Loucy (cell line): ENCODE results near the gene IL20RB.

ENCODE experiments used
- H2AFZ ChIP-seq: fragments of 200-600 bp; sonication (generic); 2 replicates; pipeline ENCODE4 v1.6.0; 2016; ENCODE audit warnings: antibody characterized with exemption, mild to moderate bottlenecking, low read length, moderate library complexity
- H3F3A ChIP-seq: fragments of 200-600 bp; 2 replicates; pipeline ENCODE4 v1.6.0; 2016; ENCODE audit warnings: antibody characterized with exemption, low read depth, mild to moderate bottlenecking
- H3K27me3 ChIP-seq: fragments of 200-600 bp; sonication (generic); 2 replicates; pipeline ENCODE4 v1.6.1; 2014; ENCODE audit warnings: low read length, mild to moderate bottlenecking; ENCODE audit not compliant: insufficient read depth, poor library complexity, severe bottlenecking
- H3K36me3 ChIP-seq: fragments of 200-600 bp; sonication (generic); 2 replicates; pipeline ENCODE4 v1.6.1; 2016; ENCODE audit warnings: low read length; ENCODE audit not compliant: insufficient read depth
- H3K4me1 ChIP-seq: fragments of 200-600 bp; sonication (generic); 2 replicates; pipeline ENCODE4 v1.5.1; 2014; ENCODE audit warnings: low read length, mild to moderate bottlenecking; ENCODE audit not compliant: insufficient read depth, poor library complexity, severe bottlenecking
- H3K4me2 ChIP-seq: fragments of 200-600 bp; sonication (generic); 2 replicates; pipeline ENCODE4 v1.6.0; 2014; ENCODE audit warnings: antibody characterized with exemption, low read length, low read depth, mild to moderate bottlenecking; ENCODE audit not compliant: poor library complexity, severe bottlenecking
- H3K4me3 ChIP-seq: fragments of 200-600 bp; sonication (generic); 2 replicates; pipeline ENCODE4 v1.5.1; 2014; ENCODE audit warnings: low read length, mild to moderate bottlenecking, mixed read lengths; ENCODE audit not compliant: poor library complexity, severe bottlenecking
- H3K79me2 ChIP-seq: fragments of 200-600 bp; sonication (generic); 2 replicates; pipeline ENCODE4 v1.6.1; 2014; ENCODE audit warnings: low read length; ENCODE audit not compliant: insufficient read depth
- H3K9ac ChIP-seq: fragments of 200-600 bp; sonication (generic); 2 replicates; pipeline ENCODE4 v1.6.0; 2014; ENCODE audit warnings: mild to moderate bottlenecking, low read depth, low read length, moderate library complexity; ENCODE audit not compliant: poor library complexity, severe bottlenecking
- H3K9me2 ChIP-seq: fragments of 200-600 bp; sonication (generic); replicated peaks from 2 replicates; pipeline ENCODE4 v1.6.1; 2016; ENCODE audit warnings: low read depth, low read length, mixed read lengths
- H3K9me3 ChIP-seq: fragments of 200-600 bp; sonication (generic); 2 replicates; pipeline ENCODE4 v1.6.1; 2014; ENCODE audit warnings: mild to moderate bottlenecking, antibody characterized with exemption, low read length, low read depth; ENCODE audit not compliant: insufficient read depth
- H4K20me1 ChIP-seq: fragments of 200-600 bp; sonication (generic); 2 replicates; pipeline ENCODE4 v1.6.0; 2014; ENCODE audit warnings: antibody characterized with exemption, low read length, mild to moderate bottlenecking; ENCODE audit not compliant: insufficient read depth, poor library complexity, severe bottlenecking
- EZH2phosphoT487 ChIP-seq: fragments of 200-600 bp; IDR thresholded peaks from 2 replicates; pipeline ENCODE4 v1.6.1; 2018; ENCODE audit warnings: antibody characterized with exemption, mild to moderate bottlenecking, moderate library complexity, borderline replicate concordance
- TF ChIP-seq, protein P1 (sequence below): fragments of 200-600 bp; sonication (generic); conservative IDR thresholded peaks from 2 replicates; pipeline ENCODE4 v1.5.1; 2014; ENCODE audit warnings: mild to moderate bottlenecking, antibody characterized with exemption, low read length

The IL20RB gene

DNA sequence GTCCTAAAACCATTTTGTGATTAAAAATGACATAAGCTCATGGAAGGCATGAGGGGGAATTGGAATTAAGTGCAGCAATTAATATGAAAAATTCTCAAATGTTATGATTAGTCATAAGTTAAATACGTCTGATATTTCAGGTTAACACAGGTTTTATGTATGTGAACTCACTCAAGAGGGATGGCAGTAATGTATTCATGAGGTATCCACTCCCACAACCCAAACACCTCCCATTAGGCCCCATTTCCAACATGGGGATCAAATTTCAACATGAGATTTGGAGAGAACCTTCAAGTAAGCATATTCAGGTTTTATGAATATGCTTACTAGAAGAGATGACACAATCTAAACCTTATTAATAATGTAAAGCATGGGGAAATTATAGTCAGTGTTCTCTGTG lies 41.6 kb upstream of the IL20RB start:
- Histone ChIP-seq H3K9me2 (no peaks in the 10 kb centered on the region), H3K4me3 (no peak overlapping the region), H3K36me3 (no peaks in the 10 kb centered on the region; the same call in 1 of the 2 replicates), H3K9me3 (no peaks in the 10 kb centered on the region), H3K79me2 (peaks cover 100% of the 10 kb centered on the region), H3F3A (peaks cover 5% of the 10 kb centered on the region; the same call in 1 of the 2 replicates), H3K4me1 (peaks cover 89% of the 10 kb centered on the region), H3K27me3 (no peaks in the 10 kb centered on the region), H3K4me2 (peak overlapping the region; percentile 18), H4K20me1 (peaks cover 41% of the 10 kb centered on the region), H2AFZ (no peak overlapping the region), H3K9ac (no peak overlapping the region)
- TF ChIP-seq, protein P1, sequence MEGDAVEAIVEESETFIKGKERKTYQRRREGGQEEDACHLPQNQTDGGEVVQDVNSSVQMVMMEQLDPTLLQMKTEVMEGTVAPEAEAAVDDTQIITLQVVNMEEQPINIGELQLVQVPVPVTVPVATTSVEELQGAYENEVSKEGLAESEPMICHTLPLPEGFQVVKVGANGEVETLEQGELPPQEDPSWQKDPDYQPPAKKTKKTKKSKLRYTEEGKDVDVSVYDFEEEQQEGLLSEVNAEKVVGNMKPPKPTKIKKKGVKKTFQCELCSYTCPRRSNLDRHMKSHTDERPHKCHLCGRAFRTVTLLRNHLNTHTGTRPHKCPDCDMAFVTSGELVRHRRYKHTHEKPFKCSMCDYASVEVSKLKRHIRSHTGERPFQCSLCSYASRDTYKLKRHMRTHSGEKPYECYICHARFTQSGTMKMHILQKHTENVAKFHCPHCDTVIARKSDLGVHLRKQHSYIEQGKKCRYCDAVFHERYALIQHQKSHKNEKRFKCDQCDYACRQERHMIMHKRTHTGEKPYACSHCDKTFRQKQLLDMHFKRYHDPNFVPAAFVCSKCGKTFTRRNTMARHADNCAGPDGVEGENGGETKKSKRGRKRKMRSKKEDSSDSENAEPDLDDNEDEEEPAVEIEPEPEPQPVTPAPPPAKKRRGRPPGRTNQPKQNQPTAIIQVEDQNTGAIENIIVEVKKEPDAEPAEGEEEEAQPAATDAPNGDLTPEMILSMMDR, result no peak
- TF ChIP-seq EZH2phosphoT487, result no peak

DNA sequence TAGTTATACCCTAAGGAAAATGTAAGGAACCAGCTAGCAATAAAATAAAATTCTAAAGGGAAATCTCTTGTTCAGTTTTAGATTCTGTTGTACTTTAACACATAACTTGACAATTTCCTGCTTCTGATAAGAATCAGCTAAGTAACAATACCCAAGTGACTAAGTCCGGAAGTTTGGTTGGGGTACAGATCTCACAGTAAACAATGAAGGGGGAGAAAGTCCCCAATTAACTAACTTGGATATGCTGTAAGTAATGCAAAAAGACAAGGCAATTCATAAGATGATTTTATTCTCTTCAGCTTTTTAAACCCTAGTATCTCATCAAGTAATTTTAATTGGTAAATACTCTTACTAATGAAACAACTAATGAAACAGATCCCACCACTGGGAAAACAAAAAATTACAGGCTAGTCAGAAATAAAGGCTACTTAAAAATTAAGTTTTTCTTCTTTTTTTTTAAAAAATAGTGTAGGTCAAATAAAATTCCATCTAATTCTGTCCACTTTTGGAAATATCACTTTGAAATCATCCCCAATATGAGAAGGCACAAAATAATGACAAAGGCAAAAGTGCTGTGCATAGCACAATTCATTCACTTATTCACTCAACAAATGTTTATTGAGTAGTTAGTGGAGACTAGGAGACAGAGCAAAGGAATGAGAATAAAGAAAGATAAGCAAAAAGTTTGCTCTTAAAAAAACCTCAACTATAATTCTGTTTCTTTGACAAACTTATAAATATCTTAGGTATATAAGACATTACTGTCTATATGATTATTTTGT lies 37.8 kb upstream of the IL20RB start:
- TF ChIP-seq, protein P1, result no peak
- 0 out of 2 replicates have a peak, but pooled peaks have one; percentile 19 for TF ChIP-seq EZH2phosphoT487
- no peaks in the 10 kb centered on the region for H3K27me3 ChIP-seq
- peaks cover 48% of the 10 kb centered on the region for H4K20me1 ChIP-seq
- H3K9me3 ChIP-seq, result no peaks in the 10 kb centered on the region
- H3K9ac ChIP-seq, result peak overlapping the region; percentile 45
- peak overlapping the region; percentile 61 for H3K4me3 ChIP-seq
- no peaks in the 10 kb centered on the region for H3K9me2 ChIP-seq
- H3K36me3 ChIP-seq, result no peaks in the 10 kb centered on the region; the same call in 1 of the 2 replicates
- H3F3A ChIP-seq, result peaks cover 5% of the 10 kb centered on the region; the same call in 1 of the 2 replicates
- H3K79me2 ChIP-seq, result peaks cover 93% of the 10 kb centered on the region
- no peak overlapping the region for H2AFZ ChIP-seq
- peaks cover 85% of the 10 kb centered on the region for H3K4me1 ChIP-seq
- peak overlapping the region; percentile 74 for H3K4me2 ChIP-seq

DNA sequence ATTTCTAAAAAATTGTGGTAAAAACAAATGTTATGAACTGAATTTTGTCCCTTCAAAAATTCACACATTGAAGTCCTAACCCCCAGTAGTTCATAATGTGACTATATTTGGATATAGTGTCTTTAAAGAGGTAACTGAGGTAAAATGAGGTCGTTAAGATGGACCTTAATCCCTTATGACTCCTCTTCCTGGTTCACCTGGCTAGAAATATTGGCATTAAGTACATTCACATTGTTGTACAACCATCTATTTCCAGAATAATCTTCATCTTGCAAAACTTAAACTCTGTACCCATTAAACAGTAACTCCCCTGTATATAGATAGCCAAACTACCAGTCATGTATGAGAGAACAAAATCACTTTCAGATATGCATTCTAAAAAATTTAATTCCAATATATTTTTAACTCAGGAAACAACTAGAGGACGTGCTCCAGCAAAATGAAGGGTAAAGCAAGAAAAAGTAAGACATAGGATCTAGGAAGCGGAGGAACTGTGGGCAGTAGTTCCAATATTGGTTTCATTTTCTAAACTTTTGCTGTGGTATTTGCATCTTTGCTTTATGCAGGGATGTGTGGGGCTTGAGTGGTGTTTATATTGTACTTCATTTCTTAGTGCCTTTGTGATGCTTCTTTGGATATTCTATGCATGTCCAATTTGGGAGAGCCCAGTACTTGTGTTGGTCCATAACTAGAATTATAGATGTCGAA lies 36.7 kb upstream of the IL20RB start:
- Histone ChIP-seq H3K4me3 (no peak overlapping the region), H3K4me2 (peak overlapping the region; percentile 74), H3K4me1 (peaks cover 85% of the 10 kb centered on the region), H2AFZ (no peak overlapping the region), H3K36me3 (no peaks in the 10 kb centered on the region), H3K9me2 (no peaks in the 10 kb centered on the region), H3K9me3 (no peaks in the 10 kb centered on the region), H4K20me1 (peaks cover 48% of the 10 kb centered on the region), H3K9ac (no peak overlapping the region), H3K27me3 (no peaks in the 10 kb centered on the region), H3F3A (peaks cover 7% of the 10 kb centered on the region; the same call in 1 of the 2 replicates), H3K79me2 (peaks cover 82% of the 10 kb centered on the region)
- TF ChIP-seq, protein P1, result no peak
- TF ChIP-seq EZH2phosphoT487, result no peak
